Measurements from ENCODE around the gene DHCR7. TPM values are rescaled to one million over a fixed set of nuclear protein-coding genes. Genes with fewer than 3 reads are reported as not detected.

Gene DHCR7
- total and polyA plus RNA-seq, 2 donors from 2014 or later, result 17.8 to 35.2 TPM

- no peak overlapping the region for H3K9ac ChIP-seq (ENCODE audit: low read length in 3 of 3)
- intact Hi-C loops (cut with DNase I), result no loop called here
- FAIRE-seq (no peak), DNase-seq (no peak)
- no peak for TF ChIP-seq CTCF (IDR thresholded peaks at IDR 0.05; ENCODE audit: borderline replicate concordance, extremely low read depth, insufficient read depth)
- no peaks in the 10 kb centered on the region for H3K36me3 ChIP-seq (ENCODE audit: control insufficient read depth in 2 of 3, insufficient read depth in 3 of 3, low read length in 3 of 3)
- no peaks in the 10 kb centered on the region for H3K4me1 ChIP-seq (ENCODE audit: control insufficient read depth in 2 of 3, insufficient read depth in 2 of 3, low read depth in 1 of 3, low read length in 3 of 3)
- no peaks in the 10 kb centered on the region for H3K27me3 ChIP-seq (ENCODE audit: control insufficient read depth, insufficient read depth, low read length)
- H3K9me3 ChIP-seq (ENCODE audit: control insufficient read depth in 2 of 3, insufficient read depth in 1 of 3, low read length in 3 of 3), result no peaks in the 10 kb centered on the region
- H3K27ac ChIP-seq (ENCODE audit: low read depth in 2 of 2, low read length in 2 of 2), result no peak overlapping the region
- no peak overlapping the region for H3K4me3 ChIP-seq (ENCODE audit: low read length in 3 of 3)
These were observed 56.8 kb downstream of the DHCR7 start for GRCh38 chr11:71391352-71391751.

- H3K27me3 ChIP-seq (ENCODE audit: control insufficient read depth, insufficient read depth, low read length), result no peaks in the 10 kb centered on the region
- H3K36me3 ChIP-seq (ENCODE audit: control insufficient read depth in 2 of 3, insufficient read depth in 3 of 3, low read length in 3 of 3), result no peaks in the 10 kb centered on the region
- intact Hi-C loops (cut with DNase I), result no loop called here
- no peak for DNase-seq
- no peak for FAIRE-seq
- H3K9me3 ChIP-seq (ENCODE audit: control insufficient read depth in 2 of 3, insufficient read depth in 1 of 3, low read length in 3 of 3), result no peaks in the 10 kb centered on the region
- H3K27ac ChIP-seq (ENCODE audit: low read depth in 2 of 2, low read length in 2 of 2), result no peak overlapping the region
- TF ChIP-seq CTCF (IDR thresholded peaks at IDR 0.05; ENCODE audit: borderline replicate concordance, extremely low read depth, insufficient read depth), result no peak
- no peak overlapping the region for H3K9ac ChIP-seq (ENCODE audit: low read length in 3 of 3)
- no peak overlapping the region for H3K4me3 ChIP-seq (ENCODE audit: low read length in 3 of 3)
- no peaks in the 10 kb centered on the region for H3K4me1 ChIP-seq (ENCODE audit: control insufficient read depth in 2 of 3, insufficient read depth in 2 of 3, low read depth in 1 of 3, low read length in 3 of 3)
These were observed 59.5 kb downstream of the DHCR7 start for GRCh38 chr11:71388637-71389235.

- no peak overlapping the region for H3K27ac ChIP-seq (ENCODE audit: low read depth in 2 of 2, low read length in 2 of 2)
- no peak for FAIRE-seq
- no peak for TF ChIP-seq CTCF (IDR thresholded peaks at IDR 0.05; ENCODE audit: borderline replicate concordance, extremely low read depth, insufficient read depth)
- no peak overlapping the region for H3K4me3 ChIP-seq (ENCODE audit: low read length in 3 of 3)
- no peaks in the 10 kb centered on the region for H3K36me3 ChIP-seq (ENCODE audit: control insufficient read depth in 2 of 3, insufficient read depth in 3 of 3, low read length in 3 of 3)
- no peaks in the 10 kb centered on the region for H3K9me3 ChIP-seq (ENCODE audit: control insufficient read depth in 2 of 3, insufficient read depth in 1 of 3, low read length in 3 of 3)
- intact Hi-C loops (cut with DNase I), result no loop called here
- no peak overlapping the region for H3K9ac ChIP-seq (ENCODE audit: low read length in 3 of 3)
- H3K4me1 ChIP-seq (ENCODE audit: control insufficient read depth in 2 of 3, insufficient read depth in 2 of 3, low read depth in 1 of 3, low read length in 3 of 3), result no peaks in the 10 kb centered on the region
- DNase-seq, result no peak
- H3K27me3 ChIP-seq (ENCODE audit: control insufficient read depth, insufficient read depth, low read length), result no peaks in the 10 kb centered on the region
These were observed 60.2 kb downstream of the DHCR7 start for GRCh38 chr11:71387784-71388636.
